GM13977 (cell line): Measurements from ENCODE around the gene AQR.

Source experiments
- DNase-seq: peaks from one replicate; pipeline ENCODE4 v3.0.0; 2012; ENCODE audit warnings: low spot score
- in situ Hi-C: fragments of 300-500 bp; cut with MboI; formaldehyde crosslinking; loops from one replicate; pipeline ENCODE4 v1.12.0; 2022; ENCODE audit warnings: low sequenced_read_pairs, low pct_unique_long_range_greater_than_20kb, mixed read lengths, inconsistent platforms; ENCODE audit not compliant: unreplicated experiment
- TF ChIP-seq, protein P1 (sequence below): IDR thresholded peaks from 2 replicates; pipeline ENCODE4 v1.5.1; 2012; ENCODE audit warnings: mild to moderate bottlenecking, control low read depth; ENCODE audit not compliant: insufficient read depth; ENCODE audit errors: extremely low read depth, missing control alignments

The AQR gene

DNA sequence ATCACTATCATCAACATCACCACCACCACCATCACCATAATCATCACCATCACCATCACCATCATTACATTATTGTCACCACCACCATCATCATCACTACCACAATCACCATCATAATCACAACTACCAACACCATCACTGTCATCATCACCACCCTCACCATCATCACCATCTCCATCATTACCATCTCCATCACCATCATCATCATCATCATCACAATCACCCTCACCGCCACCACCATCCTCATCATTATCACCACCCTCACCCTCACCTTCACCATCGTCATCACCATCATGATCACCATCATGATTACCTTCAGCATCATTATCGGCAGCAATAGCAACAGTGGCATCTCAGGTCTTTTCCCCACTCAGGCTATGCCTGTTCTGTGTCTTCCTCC is 131.3 kb downstream of the AQR start:
- TF ChIP-seq, protein P1, sequence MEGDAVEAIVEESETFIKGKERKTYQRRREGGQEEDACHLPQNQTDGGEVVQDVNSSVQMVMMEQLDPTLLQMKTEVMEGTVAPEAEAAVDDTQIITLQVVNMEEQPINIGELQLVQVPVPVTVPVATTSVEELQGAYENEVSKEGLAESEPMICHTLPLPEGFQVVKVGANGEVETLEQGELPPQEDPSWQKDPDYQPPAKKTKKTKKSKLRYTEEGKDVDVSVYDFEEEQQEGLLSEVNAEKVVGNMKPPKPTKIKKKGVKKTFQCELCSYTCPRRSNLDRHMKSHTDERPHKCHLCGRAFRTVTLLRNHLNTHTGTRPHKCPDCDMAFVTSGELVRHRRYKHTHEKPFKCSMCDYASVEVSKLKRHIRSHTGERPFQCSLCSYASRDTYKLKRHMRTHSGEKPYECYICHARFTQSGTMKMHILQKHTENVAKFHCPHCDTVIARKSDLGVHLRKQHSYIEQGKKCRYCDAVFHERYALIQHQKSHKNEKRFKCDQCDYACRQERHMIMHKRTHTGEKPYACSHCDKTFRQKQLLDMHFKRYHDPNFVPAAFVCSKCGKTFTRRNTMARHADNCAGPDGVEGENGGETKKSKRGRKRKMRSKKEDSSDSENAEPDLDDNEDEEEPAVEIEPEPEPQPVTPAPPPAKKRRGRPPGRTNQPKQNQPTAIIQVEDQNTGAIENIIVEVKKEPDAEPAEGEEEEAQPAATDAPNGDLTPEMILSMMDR: no peak
- in situ Hi-C loops: no loop called here
- no peak for DNase-seq

DNA sequence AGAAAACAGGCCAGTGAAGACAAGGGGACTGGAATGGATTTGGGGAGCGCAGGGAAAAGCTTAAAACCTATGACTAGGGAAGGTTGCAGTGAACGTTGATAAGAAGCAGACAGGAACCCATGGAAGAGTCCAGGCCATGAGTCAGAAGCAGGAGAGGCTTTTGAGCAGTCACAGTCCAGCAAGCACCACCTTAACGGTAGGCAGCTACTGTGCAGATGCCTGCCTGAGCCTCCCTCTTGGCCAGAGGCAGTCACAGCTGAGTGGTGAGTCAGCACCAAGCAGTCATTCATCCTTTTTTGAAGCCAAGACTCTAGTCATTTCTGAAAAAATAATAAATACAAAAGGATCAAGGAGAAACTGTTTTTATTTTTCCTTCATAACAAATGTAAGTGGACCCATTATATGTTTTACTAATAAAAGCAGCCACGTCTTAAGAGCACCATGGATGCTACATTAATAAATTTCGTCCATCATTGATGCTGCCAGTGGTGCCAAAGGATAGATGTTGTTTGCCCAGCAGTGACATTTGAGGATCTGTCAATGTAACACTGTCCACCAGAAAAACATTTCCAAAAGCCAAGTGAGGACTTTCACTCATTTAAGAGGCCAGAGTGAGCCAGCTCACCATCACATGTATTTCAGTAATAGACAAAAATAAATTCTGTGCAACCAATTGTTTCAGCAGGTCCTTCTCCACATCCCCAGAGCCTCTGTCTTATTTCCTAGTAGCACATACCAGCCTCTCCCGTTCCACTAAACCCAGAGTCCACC is 132.1 kb downstream of the AQR start:
- DNase-seq: no peak
- in situ Hi-C loops: no loop called here
- TF ChIP-seq, protein P1: no peak

- no peak for DNase-seq
- in situ Hi-C loops: no loop called here
- TF ChIP-seq, protein P1: no peak
Measured at GRCh38 chr15:34828145-34828911, 141.2 kb downstream of the AQR start.

- in situ Hi-C loops: no loop called here
- no peak for DNase-seq
- TF ChIP-seq, protein P1: no peak
Measured at GRCh38 chr15:34821831-34822230, 147.7 kb downstream of the AQR start.

GRCh38 chr15:34820110-34820509 is 149.4 kb downstream of the AQR start:
- in situ Hi-C loops: no loop called here
- DNase-seq: no peak
- TF ChIP-seq, protein P1: no peak

DNA sequence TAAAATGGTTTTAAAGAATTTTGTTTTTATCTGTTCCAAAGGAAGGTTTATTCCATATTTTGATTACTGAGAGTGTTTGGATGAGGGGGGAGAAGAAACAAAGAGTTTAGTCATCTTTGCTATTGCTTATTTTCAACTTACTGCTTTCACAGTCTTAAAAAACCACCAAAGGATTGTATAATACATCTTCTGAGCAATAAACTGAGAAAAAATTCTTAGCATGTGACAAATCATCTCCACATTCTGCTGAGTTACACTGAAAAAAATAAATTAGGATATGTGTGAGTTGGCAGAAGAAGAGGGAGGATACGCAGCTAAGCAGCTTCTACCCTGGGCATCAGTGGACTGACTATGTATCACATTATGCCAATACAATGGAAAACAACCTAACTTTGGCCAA is 151.0 kb downstream of the AQR start:
- no peak for DNase-seq
- in situ Hi-C loops: no loop called here
- TF ChIP-seq, protein P1: no peak
